Measurements from ENCODE around the gene VIM.

DNA sequence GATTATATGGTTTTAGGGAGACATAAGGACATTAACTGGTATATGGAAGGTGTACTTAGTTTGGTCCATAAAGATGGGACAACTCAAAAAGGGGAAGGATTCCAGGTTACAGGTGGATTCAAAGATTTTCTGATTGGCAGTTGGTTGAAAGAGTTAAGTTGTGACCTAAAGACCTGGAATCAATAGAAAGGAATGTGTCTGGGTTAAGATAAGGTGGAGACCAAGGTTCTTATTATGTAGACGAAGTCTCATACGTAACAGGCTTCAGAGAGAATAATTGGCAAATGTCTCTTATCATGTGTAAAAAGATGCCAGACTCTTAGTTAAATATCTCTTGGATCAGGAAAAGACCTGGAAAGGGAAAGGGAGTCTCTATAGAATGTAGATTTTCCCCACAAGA, 25.5 kb upstream of the VIM start:
- TF ChIP-seq POLR2AphosphoS5 (IDR thresholded peaks at IDR 0.05; ENCODE audit: low read depth, low read length) (no peak), TAF1 (IDR thresholded peaks at IDR 0.05; ENCODE audit: borderline replicate concordance, insufficient read depth, low read length) (no peak)
- TF ChIP-seq, protein P1, sequence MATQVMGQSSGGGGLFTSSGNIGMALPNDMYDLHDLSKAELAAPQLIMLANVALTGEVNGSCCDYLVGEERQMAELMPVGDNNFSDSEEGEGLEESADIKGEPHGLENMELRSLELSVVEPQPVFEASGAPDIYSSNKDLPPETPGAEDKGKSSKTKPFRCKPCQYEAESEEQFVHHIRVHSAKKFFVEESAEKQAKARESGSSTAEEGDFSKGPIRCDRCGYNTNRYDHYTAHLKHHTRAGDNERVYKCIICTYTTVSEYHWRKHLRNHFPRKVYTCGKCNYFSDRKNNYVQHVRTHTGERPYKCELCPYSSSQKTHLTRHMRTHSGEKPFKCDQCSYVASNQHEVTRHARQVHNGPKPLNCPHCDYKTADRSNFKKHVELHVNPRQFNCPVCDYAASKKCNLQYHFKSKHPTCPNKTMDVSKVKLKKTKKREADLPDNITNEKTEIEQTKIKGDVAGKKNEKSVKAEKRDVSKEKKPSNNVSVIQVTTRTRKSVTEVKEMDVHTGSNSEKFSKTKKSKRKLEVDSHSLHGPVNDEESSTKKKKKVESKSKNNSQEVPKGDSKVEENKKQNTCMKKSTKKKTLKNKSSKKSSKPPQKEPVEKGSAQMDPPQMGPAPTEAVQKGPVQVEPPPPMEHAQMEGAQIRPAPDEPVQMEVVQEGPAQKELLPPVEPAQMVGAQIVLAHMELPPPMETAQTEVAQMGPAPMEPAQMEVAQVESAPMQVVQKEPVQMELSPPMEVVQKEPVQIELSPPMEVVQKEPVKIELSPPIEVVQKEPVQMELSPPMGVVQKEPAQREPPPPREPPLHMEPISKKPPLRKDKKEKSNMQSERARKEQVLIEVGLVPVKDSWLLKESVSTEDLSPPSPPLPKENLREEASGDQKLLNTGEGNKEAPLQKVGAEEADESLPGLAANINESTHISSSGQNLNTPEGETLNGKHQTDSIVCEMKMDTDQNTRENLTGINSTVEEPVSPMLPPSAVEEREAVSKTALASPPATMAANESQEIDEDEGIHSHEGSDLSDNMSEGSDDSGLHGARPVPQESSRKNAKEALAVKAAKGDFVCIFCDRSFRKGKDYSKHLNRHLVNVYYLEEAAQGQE (IDR thresholded peaks at IDR 0.05; ENCODE audit: insufficient read depth in 1 of 2, low read depth in 2 of 2, low read length in 2 of 2): no peak

All from PFSK-1 (cell line).